Astrocyte of the spinal cord (primary cell): ENCODE results near the gene DSCAML1.

Experiments
- DNase-seq: peaks from one replicate; pipeline ENCODE4 v3.0.0; 2011; ENCODE audit warnings: low read depth, low spot score
- H3K4me3 ChIP-seq: 2 replicates; pipeline ENCODE4 v1.5.1; 2011; ENCODE audit warnings: low read depth, mild to moderate bottlenecking, low read length, moderate library complexity
- in situ Hi-C: cut with HindIII; loops from 2 replicates; pipeline ENCODE4 v1.10.0; 2017; ENCODE audit warnings: low sequenced_read_pairs
- TF ChIP-seq, protein P1 (sequence below): IDR thresholded peaks from 2 replicates; pipeline ENCODE4 v1.5.1; 2012; ENCODE audit warnings: low read depth, mild to moderate bottlenecking, low read length, inconsistent platforms

The DSCAML1 gene

GRCh38 chr11:117803896-117804295 lies 6.9 kb upstream of the DSCAML1 start:
- TF ChIP-seq, protein P1, sequence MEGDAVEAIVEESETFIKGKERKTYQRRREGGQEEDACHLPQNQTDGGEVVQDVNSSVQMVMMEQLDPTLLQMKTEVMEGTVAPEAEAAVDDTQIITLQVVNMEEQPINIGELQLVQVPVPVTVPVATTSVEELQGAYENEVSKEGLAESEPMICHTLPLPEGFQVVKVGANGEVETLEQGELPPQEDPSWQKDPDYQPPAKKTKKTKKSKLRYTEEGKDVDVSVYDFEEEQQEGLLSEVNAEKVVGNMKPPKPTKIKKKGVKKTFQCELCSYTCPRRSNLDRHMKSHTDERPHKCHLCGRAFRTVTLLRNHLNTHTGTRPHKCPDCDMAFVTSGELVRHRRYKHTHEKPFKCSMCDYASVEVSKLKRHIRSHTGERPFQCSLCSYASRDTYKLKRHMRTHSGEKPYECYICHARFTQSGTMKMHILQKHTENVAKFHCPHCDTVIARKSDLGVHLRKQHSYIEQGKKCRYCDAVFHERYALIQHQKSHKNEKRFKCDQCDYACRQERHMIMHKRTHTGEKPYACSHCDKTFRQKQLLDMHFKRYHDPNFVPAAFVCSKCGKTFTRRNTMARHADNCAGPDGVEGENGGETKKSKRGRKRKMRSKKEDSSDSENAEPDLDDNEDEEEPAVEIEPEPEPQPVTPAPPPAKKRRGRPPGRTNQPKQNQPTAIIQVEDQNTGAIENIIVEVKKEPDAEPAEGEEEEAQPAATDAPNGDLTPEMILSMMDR: no peak
- no peak overlapping the region for H3K4me3 ChIP-seq
- in situ Hi-C loops: no loop called here
- no peak for DNase-seq

DNA sequence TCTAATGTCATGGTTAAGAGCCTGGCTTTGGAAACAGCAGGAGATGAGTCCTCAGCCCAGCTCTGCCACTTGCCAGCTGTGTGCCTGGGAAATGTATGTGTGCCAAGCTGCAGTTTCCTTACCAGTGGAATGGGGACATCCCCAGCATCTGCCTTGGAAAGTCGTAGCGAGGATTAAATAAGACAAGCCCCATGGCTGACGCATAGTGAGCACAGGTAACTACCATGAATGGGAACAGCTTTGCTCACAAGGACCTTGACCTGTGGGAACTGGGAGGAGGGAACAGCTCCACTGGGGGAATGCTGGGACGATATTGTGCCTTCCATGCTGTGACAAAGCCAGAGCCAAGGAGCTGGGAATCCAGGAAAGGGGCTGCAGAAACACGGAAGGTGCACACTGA lies 2.6 kb upstream of the DSCAML1 start:
- TF ChIP-seq, protein P1: no peak
- in situ Hi-C loops: no loop called here
- no peak for DNase-seq

DNA sequence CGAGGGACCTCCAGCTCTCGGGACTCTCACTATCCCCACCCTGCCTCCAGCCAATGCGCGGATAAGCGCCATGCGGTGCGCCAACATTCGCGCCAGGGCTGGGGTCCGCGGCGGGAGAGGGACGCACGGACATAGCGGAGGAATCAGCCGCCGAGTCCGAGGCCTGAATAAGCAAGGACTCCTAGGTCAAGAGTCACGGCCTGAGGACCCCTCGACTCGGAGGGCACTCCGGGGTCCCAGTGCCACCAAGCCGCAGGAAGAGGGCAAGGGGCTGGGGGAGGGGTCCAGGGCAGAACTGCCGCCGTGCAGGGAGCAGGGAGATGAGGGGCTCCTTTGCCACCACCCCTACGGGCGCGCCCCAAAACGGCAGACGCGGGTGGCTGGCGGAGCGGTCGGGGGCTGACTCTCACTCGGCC lies 552 bp downstream of the DSCAML1 start:
- H3K4me3 ChIP-seq: no peak overlapping the region
- TF ChIP-seq, protein P1: no peak
- DNase-seq: no peak
- in situ Hi-C loops: no loop called here

More for the DNA sequence above, 2.6 kb upstream of the DSCAML1 start:
- H3K4me3 ChIP-seq: no peak overlapping the region

GRCh38 chr11:117795638-117796455 lies 1.2 kb downstream of the DSCAML1 start:
- no peak for DNase-seq
- in situ Hi-C loops: no loop called here
- TF ChIP-seq, protein P1: no peak
- H3K4me3 ChIP-seq: no peak overlapping the region

GRCh38 chr11:117794772-117795629 lies 2.0 kb downstream of the DSCAML1 start:
- DNase-seq: no peak
- in situ Hi-C loops: no loop called here
- no peak overlapping the region for H3K4me3 ChIP-seq
- TF ChIP-seq, protein P1: no peak

DNA sequence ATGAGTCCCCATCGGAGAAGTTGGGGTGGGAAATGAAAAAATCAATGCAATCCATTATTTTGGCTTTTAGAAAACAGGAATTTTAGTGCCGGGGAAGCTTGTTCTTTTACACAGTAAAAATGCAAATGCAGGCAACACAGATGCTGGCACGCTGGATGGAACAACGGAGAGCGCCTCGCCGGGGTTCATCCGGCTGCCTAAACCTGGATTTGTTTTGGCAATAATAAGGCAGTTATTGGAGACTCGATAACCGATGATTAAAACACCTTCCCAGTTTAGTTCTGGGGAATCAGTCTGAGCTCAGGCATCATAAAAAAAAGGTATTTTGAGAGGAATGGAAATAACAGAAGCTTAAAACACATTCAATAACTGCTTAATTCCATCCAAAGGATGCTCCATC lies 2.9 kb downstream of the DSCAML1 start:
- no peak for DNase-seq
- in situ Hi-C loops: no loop called here
- H3K4me3 ChIP-seq: no peak overlapping the region
- TF ChIP-seq, protein P1: no peak
